G401.6 (cell line): ENCODE measurements around the gene TNK2.

ENCODE experiments used
- FAIRE-seq: peaks from 2 replicates; lab custom pipeline; 2012; peaks lifted over from hg19 to GRCh38; lab: Jason Lieb, UNC

TNK2 gene

GRCh38 chr3:195899701-195900435 lies 8.5 kb downstream of the TNK2 start:
- FAIRE-seq, result no peak

DNA sequence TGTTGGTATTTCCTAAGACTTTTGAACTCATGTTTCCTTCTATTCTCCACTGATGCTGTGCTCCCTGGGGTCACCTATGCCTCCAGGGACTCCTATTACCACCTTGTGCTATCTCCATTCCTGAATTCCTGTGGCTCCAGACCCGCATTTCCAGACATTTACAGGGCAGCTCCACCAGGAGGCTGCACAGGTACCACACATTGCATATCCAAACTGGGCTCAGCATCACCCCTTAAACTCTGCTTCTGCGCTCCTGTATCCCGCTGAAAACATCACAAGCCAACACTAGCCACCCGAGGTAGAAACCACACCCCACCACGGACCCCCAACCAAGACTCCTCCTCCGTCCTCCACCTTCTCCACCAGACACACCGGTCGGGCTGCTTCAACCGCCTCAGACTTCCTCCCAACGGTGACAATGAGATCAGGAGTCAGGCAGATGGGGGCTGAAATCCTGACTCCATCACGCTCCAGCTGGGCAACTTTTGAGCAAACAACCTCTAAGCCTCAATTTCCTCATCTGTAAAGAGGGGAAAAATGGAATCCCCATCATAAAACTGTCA lies 10.4 kb downstream of the TNK2 start:
- FAIRE-seq, result no peak

DNA sequence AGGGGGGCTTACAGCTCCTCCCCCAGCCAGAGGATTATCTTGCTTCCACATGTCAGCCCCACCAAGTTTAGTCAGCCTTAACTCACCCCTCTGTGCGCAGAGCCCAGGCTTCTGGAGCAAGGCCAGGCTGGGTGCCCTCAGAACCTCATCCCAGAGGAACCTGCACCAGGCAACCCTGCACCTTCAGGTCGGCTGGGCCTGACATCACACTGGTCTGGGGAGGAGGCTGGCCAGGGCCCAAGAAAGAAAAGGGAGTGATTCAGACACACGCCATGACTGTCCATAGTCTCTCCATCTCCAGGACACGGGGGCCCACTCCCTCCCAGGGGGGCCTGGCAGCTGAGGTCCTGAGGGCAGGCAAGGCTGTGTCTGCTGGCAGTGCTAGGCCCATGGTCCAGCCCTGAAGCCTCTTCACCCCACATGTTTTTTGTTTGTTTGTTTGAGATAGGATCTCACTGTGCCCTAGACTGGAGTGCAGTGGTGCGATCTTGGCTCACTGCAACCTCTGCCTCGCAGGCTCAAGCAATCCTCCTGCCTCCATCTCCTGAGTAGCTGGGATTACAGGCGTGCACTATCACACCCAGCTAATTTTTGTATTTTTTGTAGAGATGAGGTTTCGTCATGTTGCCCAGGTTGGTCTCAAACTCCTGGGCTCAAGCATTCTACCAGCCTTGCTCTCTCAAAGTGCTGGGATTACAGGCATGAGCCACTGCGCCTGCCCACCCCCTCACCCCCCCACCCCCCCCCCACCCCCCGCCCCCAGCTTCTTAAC lies 11.1 kb downstream of the TNK2 start:
- FAIRE-seq, result no peak

GRCh38 chr3:195896361-195897080 lies 11.8 kb downstream of the TNK2 start:
- FAIRE-seq, result no peak

DNA sequence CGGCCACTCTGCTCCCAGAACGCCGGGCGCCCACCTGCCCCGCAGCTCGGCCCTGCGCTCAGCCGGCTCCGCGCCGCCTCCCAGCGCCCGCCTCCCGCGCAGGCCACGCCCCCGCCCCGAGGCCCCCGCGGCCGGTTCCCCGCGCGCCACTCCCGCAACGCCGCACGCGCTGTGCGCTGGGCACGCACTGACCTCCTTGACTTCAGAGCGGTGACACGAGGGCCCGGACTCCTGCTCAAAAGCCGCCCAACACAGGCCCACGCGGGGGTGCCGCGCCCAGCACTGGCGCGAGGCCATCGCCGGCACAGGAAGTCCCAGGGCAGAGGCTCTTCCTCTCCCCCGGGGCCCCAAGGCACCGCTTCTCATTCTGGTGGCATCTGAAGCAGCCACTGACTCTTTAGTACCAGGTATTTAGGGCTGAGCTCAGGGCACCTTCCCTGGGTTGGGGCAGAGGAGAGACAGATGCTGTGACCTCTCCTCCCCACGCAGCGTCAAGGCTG lies 12.4 kb downstream of the TNK2 start:
- no peak for FAIRE-seq

- FAIRE-seq, result no peak
These were observed 13.1 kb downstream of the TNK2 start for GRCh38 chr3:195895078-195895860.

DNA sequence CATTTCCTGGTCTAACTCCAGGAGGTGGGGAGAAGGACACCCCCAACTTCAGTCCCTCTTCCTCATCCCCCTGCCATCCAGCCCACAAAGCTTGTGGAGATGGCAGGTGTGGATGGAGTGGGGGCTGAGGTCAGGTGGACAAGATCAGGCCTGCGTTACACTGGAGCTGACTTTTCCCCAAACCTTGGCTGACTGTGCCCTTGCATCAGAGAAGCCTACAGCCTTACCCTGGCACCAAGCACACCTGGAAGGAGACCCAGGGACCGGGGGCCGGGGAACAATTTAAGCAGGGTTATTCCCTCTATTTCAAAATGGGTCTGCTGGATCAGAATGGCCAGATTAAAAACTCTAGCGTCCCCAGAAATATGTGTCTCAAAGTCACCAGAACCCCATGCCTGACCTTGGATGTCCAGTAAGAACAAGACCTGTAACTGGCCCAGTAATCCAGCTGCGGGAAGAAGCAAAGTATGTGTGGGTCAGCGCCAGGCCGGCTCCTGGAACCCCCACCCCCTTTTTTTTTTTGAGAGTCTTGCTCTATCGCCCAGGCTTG lies 14.4 kb downstream of the TNK2 start:
- FAIRE-seq, result no peak

DNA sequence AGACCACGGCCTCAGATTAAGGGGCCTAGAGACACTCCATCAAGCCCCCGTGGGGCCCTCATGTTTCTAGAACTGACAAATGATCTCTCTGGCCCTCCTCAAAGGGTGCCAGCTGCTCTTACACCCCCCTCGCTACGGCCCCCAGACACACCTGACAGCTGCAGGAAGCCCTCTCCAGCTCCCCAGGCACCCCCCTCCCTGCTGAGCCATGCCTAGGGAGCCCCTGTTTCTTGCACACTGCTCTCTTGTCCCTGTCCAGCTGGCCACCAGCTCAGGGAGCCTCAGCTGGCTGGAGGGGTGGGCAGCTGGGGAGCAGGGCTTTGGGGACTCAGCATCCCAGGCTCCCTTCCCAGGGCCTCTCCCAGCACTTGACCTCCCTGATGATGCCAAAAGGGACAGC lies 14.8 kb downstream of the TNK2 start:
- FAIRE-seq, result no peak

DNA sequence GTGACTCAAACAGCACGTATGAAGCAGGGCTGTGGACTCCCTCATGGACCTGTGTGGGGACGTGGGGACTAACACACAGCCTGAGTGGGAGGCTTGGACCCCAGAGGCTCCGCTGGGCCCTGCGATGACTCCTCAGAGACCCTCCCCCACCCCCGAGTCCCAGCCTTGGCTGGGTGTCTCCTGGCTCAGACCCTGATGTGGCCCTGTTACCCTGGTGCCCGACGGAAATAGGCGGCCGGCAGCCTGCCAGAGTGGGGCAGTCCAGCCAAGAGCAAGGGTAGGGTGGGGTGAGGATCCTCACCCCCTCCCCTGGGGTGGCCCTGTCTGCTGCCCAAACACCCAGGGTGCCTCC lies 15.3 kb downstream of the TNK2 start:
- no peak for FAIRE-seq

DNA sequence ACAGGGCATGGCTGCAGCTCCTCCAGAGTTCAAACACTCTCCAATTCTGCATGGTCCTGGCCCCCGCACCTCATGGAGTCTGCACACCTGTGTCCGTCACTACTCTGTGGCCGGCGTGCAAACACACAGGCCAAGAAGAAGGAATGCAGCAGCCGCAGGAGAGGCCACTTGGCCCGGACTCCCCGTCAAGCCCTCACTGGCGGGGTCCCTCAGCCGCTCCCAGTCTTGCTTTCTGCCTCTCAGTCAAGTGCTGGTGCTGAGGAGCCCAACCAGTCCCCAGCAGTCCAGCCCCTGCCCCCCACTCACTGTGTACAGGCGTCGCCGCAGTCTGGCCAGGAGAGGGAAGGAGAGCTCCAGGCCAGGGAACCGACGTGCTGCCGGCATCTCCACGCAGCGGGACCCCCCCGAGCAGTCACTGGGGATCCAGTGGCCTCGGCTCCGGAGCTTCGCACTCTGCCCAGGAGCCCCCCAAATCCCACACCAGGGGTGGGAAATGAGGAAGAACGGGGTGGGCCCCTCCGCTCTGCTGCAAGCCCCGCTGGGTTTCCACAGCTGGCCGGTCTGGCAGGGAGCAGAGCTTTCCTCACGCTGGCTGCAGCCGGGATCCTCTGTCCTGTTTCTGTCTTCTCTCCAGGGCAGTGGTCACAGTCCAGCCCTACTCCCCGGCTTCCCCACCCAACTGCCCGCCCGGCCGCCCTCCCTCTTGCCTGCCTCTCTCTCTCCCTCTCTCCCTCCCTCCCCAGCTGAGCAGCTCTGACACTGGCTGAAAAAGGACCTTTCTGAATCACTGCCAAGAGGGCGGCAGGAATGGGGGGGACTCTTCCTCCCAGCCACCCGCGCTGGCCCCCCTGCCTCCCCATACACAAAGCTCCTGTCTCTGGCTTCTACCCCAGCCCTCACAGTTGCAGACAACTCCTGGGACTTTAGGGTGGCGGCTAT lies 16.0 kb downstream of the TNK2 start:
- FAIRE-seq, result no peak

- FAIRE-seq, result no peak
These were observed 16.8 kb downstream of the TNK2 start for GRCh38 chr3:195891431-195892104.

GRCh38 chr3:195889870-195890295 lies 18.5 kb downstream of the TNK2 start:
- FAIRE-seq, result no peak

DNA sequence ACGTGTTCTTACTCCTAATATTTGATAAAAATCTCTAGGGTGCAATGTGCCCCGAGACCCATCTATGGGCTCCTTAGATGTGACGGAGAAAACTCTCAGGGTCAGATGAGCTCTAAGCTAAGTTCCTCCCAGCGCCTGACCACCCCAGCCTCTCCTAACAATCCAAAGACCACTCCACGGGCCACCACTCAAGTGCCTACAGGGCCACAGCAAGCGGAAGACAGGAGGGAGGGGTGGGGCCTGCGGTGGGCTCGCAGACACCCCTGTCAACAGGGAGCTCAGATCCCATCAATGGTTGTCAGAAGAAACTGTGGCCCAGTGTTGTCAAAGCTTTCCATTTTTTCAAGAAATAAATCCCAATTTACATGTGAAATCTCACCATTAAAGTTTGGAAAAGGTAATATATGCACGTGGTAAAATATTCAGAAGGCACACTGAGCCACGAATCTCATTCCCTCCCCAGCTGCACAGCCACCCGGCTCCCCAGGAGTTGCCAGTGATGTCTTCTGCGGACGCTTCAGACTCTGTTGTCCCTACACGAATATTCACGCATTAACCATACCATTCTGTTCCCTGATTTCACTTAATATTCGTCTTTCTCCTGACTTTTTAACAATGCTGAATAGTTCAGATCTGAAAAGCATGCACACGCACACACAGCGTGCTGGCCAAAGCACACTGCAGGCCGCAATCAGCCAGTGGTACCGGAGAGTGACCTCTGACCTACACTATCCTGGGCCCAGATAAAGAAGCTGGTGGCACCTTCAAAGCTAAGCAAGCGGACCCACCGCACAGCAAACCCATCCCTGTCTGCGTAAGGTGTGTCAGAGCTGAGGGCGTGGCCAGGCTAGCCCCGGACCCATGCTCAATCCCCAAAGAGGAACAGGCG lies 19.1 kb downstream of the TNK2 start:
- FAIRE-seq, result no peak

DNA sequence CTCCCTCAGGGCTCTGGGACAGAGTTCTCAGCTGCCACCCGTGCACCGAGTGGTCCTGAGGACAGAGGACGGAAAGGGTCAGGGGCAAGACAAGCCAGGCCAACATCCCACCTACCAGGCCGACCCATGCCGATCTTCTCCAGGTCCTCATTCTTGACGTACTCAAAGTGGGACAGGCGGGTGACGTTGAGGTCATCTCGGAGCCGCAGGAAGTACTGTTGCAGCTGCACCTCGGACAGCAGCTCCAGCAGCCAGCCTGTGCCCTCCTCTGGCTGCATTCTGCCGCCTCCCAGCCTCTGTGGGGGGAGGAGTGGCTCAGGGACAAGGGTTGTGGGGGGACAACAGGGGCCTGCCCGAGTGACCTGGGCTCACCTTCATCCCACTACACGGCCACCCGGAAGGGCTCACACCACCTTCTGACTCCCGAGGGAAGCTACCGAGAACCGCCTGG lies 20.0 kb downstream of the TNK2 start:
- FAIRE-seq, result no peak

- no peak for FAIRE-seq
These were observed 20.7 kb downstream of the TNK2 start for GRCh38 chr3:195887670-195888069.

- FAIRE-seq, result no peak
These were observed 21.9 kb downstream of the TNK2 start for GRCh38 chr3:195886181-195887141.
